Activated T-cell treated with anti-CD3 and anti-CD28 coated beads, Interleukin-2, amount 50 U/mL, for 4 hours (primary cell): ENCODE results near the gene SNRPB2. TPM values are rescaled to one million over a fixed set of nuclear protein-coding genes. Genes with fewer than 3 reads are reported as not detected.

Experiments used
- ATAC-seq, 2 donors: fragments of 200-7000 bp; cut with Tn5 transposase; one replicate each; pipeline ENCODE4 v1.10.0; 2021
- DNase-seq: peaks from one replicate; pipeline ENCODE4 v3.0.0-alpha.2; 2020
- H3K27me3 Mint-ChIP-seq: one replicate; pipeline ENCODE4 v1.8.0; 2021; ENCODE audit warnings: low read depth, mixed read lengths
- H3K36me3 Mint-ChIP-seq: one replicate; pipeline ENCODE4 v1.8.0; 2022; ENCODE audit warnings: mixed read lengths; ENCODE audit not compliant: insufficient read depth
- H3K4me1 Mint-ChIP-seq: one replicate; pipeline ENCODE4 v1.8.0; 2021; ENCODE audit warnings: low read depth, mixed read lengths
- H3K4me3 Mint-ChIP-seq: one replicate; pipeline ENCODE4 v1.8.0; 2021; ENCODE audit warnings: mild to moderate bottlenecking, moderate library complexity, mixed read lengths
- H3K9me3 Mint-ChIP-seq: one replicate; pipeline ENCODE4 v1.8.0; 2021; ENCODE audit warnings: mixed read lengths
- total RNA-seq, 3 donors: library from RNA; stranded (reverse); gene quantifications; one replicate each; pipeline ENCODE4 v1.2.1, GENCODE V29; 2021

Gene SNRPB2
- total RNA-seq, 3 donors from 2014 or later = 147 to 166 (median 158) TPM

GRCh38 chr20:16710781-16711180 is 19.0 kb upstream of the SNRPB2 start:
- Mint-ChIP-seq H3K9me3 (no peaks in the 10 kb centered on the region), H3K4me3 (no peak overlapping the region), H3K4me1 (peaks cover 30% of the 10 kb centered on the region), H3K27me3 (peaks cover 12% of the 10 kb centered on the region), H3K36me3 (no peaks in the 10 kb centered on the region)
- ATAC-seq (no peak), DNase-seq (no peak)

GRCh38 chr20:16711661-16712258 is 18.1 kb upstream of the SNRPB2 start:
- no peaks in the 10 kb centered on the region for H3K36me3 Mint-ChIP-seq
- peaks cover 21% of the 10 kb centered on the region for H3K27me3 Mint-ChIP-seq
- H3K4me1 Mint-ChIP-seq = peaks cover 28% of the 10 kb centered on the region
- no peak for DNase-seq
- no peak overlapping the region for H3K4me3 Mint-ChIP-seq
- no peaks in the 10 kb centered on the region for H3K9me3 Mint-ChIP-seq
- ATAC-seq = no peak

GRCh38 chr20:16712511-16712947 is 17.3 kb upstream of the SNRPB2 start:
- Mint-ChIP-seq H3K4me3 (no peak overlapping the region), H3K4me1 (peaks cover 24% of the 10 kb centered on the region), H3K36me3 (no peaks in the 10 kb centered on the region), H3K9me3 (no peaks in the 10 kb centered on the region), H3K27me3 (peaks cover 21% of the 10 kb centered on the region)
- DNase-seq = no peak
- ATAC-seq = no peak

- no peak for DNase-seq
- Mint-ChIP-seq H3K36me3 (no peaks in the 10 kb centered on the region), H3K27me3 (peaks cover 24% of the 10 kb centered on the region), H3K9me3 (no peaks in the 10 kb centered on the region), H3K4me1 (peaks cover 19% of the 10 kb centered on the region), H3K4me3 (no peak overlapping the region)
- ATAC-seq = no peak
These were observed 16.8 kb upstream of the SNRPB2 start for GRCh38 chr20:16713066-16713465.

GRCh38 chr20:16714242-16714641 is 15.6 kb upstream of the SNRPB2 start:
- peaks cover 7% of the 10 kb centered on the region for H3K4me1 Mint-ChIP-seq
- no peaks in the 10 kb centered on the region for H3K36me3 Mint-ChIP-seq
- ATAC-seq (no peak), DNase-seq (no peak)
- H3K27me3 Mint-ChIP-seq = peaks cover 31% of the 10 kb centered on the region
- H3K9me3 Mint-ChIP-seq = no peaks in the 10 kb centered on the region
- H3K4me3 Mint-ChIP-seq = no peak overlapping the region

- no peaks in the 10 kb centered on the region for H3K36me3 Mint-ChIP-seq
- no peaks in the 10 kb centered on the region for H3K9me3 Mint-ChIP-seq
- H3K4me1 Mint-ChIP-seq = peaks cover 2% of the 10 kb centered on the region
- H3K4me3 Mint-ChIP-seq = no peak overlapping the region
- peaks cover 31% of the 10 kb centered on the region for H3K27me3 Mint-ChIP-seq
- ATAC-seq (no peak), DNase-seq (no peak)
These were observed 15.1 kb upstream of the SNRPB2 start for GRCh38 chr20:16714751-16715150.

- DNase-seq (no peak), ATAC-seq (no peak)
- Mint-ChIP-seq H3K9me3 (no peaks in the 10 kb centered on the region), H3K4me3 (no peak overlapping the region), H3K4me1 (no peaks in the 10 kb centered on the region), H3K36me3 (no peaks in the 10 kb centered on the region), H3K27me3 (peaks cover 49% of the 10 kb centered on the region)
These were observed 10.4 kb upstream of the SNRPB2 start for GRCh38 chr20:16719421-16719820.

- peaks cover 5% of the 10 kb centered on the region for H3K9me3 Mint-ChIP-seq
- peaks cover 18% of the 10 kb centered on the region for H3K36me3 Mint-ChIP-seq
- ATAC-seq (no peak), DNase-seq (no peak)
- peak overlapping the region; percentile 99 for H3K4me3 Mint-ChIP-seq
- peaks cover 44% of the 10 kb centered on the region for H3K4me1 Mint-ChIP-seq
- H3K27me3 Mint-ChIP-seq = peaks cover 22% of the 10 kb centered on the region
These were observed 746 bp upstream of the SNRPB2 start for GRCh38 chr20:16729080-16729479.

- ATAC-seq (peak; percentile 22 to 33), DNase-seq (no peak)
- Mint-ChIP-seq H3K9me3 (peaks cover 5% of the 10 kb centered on the region), H3K27me3 (peaks cover 6% of the 10 kb centered on the region), H3K4me3 (peak overlapping the region; percentile 53), H3K4me1 (peaks cover 63% of the 10 kb centered on the region), H3K36me3 (peaks cover 38% of the 10 kb centered on the region)
These were observed 2.8 kb downstream of the SNRPB2 start for GRCh38 chr20:16732506-16733152.

- Mint-ChIP-seq H3K9me3 (no peaks in the 10 kb centered on the region), H3K4me1 (peaks cover 7% of the 10 kb centered on the region), H3K27me3 (no peaks in the 10 kb centered on the region), H3K4me3 (no peak overlapping the region), H3K36me3 (peaks cover 36% of the 10 kb centered on the region)
- ATAC-seq (no peak), DNase-seq (no peak)
These were observed 10.7 kb downstream of the SNRPB2 start for GRCh38 chr20:16740365-16741072.

GRCh38 chr20:16744178-16744807 is 14.5 kb downstream of the SNRPB2 start:
- peaks cover 9% of the 10 kb centered on the region for H3K27me3 Mint-ChIP-seq
- ATAC-seq = no peak
- no peak for DNase-seq
- H3K4me1 Mint-ChIP-seq = no peaks in the 10 kb centered on the region
- no peaks in the 10 kb centered on the region for H3K9me3 Mint-ChIP-seq
- peaks cover 25% of the 10 kb centered on the region for H3K36me3 Mint-ChIP-seq
- no peak overlapping the region for H3K4me3 Mint-ChIP-seq

- no peak for ATAC-seq
- Mint-ChIP-seq H3K36me3 (peaks cover 17% of the 10 kb centered on the region), H3K4me1 (no peaks in the 10 kb centered on the region), H3K4me3 (no peak overlapping the region), H3K9me3 (no peaks in the 10 kb centered on the region), H3K27me3 (peaks cover 9% of the 10 kb centered on the region)
- no peak for DNase-seq
These were observed 15.4 kb downstream of the SNRPB2 start for GRCh38 chr20:16745204-16745603.

GRCh38 chr20:16747291-16747811 is 17.5 kb downstream of the SNRPB2 start:
- ATAC-seq = no peak
- H3K4me3 Mint-ChIP-seq = no peak overlapping the region
- H3K9me3 Mint-ChIP-seq = no peaks in the 10 kb centered on the region
- peaks cover 2% of the 10 kb centered on the region for H3K4me1 Mint-ChIP-seq
- H3K27me3 Mint-ChIP-seq = peaks cover 9% of the 10 kb centered on the region
- H3K36me3 Mint-ChIP-seq = peaks cover 3% of the 10 kb centered on the region
- no peak for DNase-seq

GRCh38 chr20:16748308-16748900 is 18.6 kb downstream of the SNRPB2 start, which contains the start of gene OTOR:
Gene OTOR (plus strand): TSS chr20:16748358. CDS start chr20:16748402, 44 bp downstream.
- Mint-ChIP-seq H3K27me3 (peaks cover 9% of the 10 kb centered on the region), H3K9me3 (no peaks in the 10 kb centered on the region), H3K36me3 (no peaks in the 10 kb centered on the region), H3K4me3 (no peak within 1 kb of the TSS), H3K4me1 (peaks cover 2% of the 10 kb centered on the region)
- no peak for ATAC-seq
- no peak for DNase-seq
